Activated CD4-positive, alpha-beta memory T cell treated with anti-CD3 and anti-CD28 coated beads, Interleukin-2, amount 10 ng/mL, durations not matched to agents 7 days and 5 days (primary cell): ENCODE results near the gene DCLK2. TPM values are rescaled to one million over a fixed set of nuclear protein-coding genes. Genes with fewer than 3 reads are reported as not detected.

Experiments
- CTCF ChIA-PET: fragments of 350-600 bp; sonication (Branson Sonifier 250); formaldehyde crosslinking; loops from one replicate; lab custom pipeline; 2021; ENCODE audit warnings: antibody characterized with exemption, inconsistent platforms; lab: Charles Lee
- POLR2A ChIA-PET: fragments of 350-600 bp; sonication (Branson Sonifier 250); formaldehyde crosslinking; loops from one replicate; lab custom pipeline; 2021; ENCODE audit warnings: antibody characterized with exemption; lab: Charles Lee
- DNase-seq: peaks from one replicate; pipeline ENCODE4 v3.0.0-alpha.2; 2020
- H3K27ac Mint-ChIP-seq: one replicate; pipeline ENCODE4 v1.8.0; 2021; ENCODE audit warnings: mild to moderate bottlenecking, mixed read lengths
- H3K27me3 Mint-ChIP-seq: one replicate; pipeline ENCODE4 v1.8.0; 2021; ENCODE audit warnings: mixed read lengths
- H3K36me3 Mint-ChIP-seq: one replicate; pipeline ENCODE4 v1.8.0; 2021; ENCODE audit warnings: low read depth, mixed read lengths
- H3K4me1 Mint-ChIP-seq: one replicate; pipeline ENCODE4 v1.8.0; 2021; ENCODE audit warnings: mixed read lengths
- H3K4me3 Mint-ChIP-seq: one replicate; pipeline ENCODE4 v1.8.0; 2021; ENCODE audit warnings: mild to moderate bottlenecking, mixed read lengths
- H3K9me3 Mint-ChIP-seq: one replicate; pipeline ENCODE4 v1.8.0; 2021; ENCODE audit warnings: mixed read lengths
- total RNA-seq, 2 experiments: library from RNA; stranded (reverse); gene quantifications; one replicate each; pipeline ENCODE4 v1.2.3, GENCODE V29; 2021

The DCLK2 gene
- total RNA-seq, 2 experiments from 2014 or later = 0.05 to 0.08 TPM

DNA sequence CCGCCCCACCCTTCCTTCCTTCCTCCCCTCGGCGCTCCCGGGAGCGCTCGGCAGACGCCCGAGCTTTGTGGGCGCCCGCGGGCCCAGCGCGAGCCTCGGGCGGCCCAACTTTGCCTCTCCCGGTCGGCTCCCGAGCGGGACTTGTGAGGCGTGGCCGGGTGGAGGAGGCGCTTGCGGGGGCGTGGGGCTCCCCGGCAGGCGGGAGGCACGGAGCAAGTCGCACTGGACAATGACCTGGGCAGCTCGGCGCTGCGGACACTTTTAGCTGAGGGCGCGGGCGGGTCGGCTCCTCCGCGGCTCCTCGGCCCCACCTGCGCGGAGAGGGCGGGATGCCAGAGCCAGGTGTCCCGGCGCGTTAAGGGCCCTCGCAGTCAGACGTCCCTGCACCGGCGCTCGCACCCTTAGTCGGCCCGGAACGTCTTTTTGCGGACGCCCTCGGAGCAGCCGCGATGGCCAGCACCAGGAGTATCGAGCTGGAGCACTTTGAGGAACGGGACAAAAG, 385 bp downstream of the DCLK2 start:
- Mint-ChIP-seq H3K36me3 (no peaks in the 10 kb centered on the region), H3K4me1 (peaks cover 9% of the 10 kb centered on the region), H3K27ac (no peak overlapping the region), H3K27me3 (peaks cover 58% of the 10 kb centered on the region), H3K9me3 (peaks cover 1% of the 10 kb centered on the region), H3K4me3 (no peak overlapping the region)
- POLR2A ChIA-PET = no interaction called here
- DNase-seq = no peak
- CTCF ChIA-PET = no interaction called here

DNA sequence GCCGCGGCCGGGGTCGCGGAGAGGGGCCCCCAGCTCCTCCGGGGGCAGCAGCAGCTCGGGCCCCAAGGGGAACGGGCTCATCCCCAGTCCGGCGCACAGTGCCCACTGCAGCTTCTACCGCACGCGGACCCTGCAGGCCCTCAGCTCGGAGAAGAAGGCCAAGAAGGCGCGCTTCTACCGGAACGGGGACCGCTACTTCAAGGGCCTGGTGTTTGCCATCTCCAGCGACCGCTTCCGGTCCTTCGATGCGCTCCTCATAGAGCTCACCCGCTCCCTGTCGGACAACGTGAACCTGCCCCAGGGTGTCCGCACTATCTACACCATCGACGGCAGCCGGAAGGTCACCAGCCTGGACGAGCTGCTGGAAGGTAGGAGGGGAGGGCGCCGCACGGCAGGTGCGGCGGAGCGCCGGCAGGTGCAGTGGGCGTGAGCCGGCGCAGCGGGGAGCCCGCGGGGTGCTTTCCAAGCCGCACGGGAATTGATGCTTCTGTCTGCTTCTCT, 886 bp downstream of the DCLK2 start:
- Mint-ChIP-seq H3K4me1 (peaks cover 9% of the 10 kb centered on the region), H3K4me3 (peak overlapping the region; percentile 49), H3K27me3 (peaks cover 62% of the 10 kb centered on the region), H3K27ac (no peak overlapping the region), H3K9me3 (peaks cover 1% of the 10 kb centered on the region), H3K36me3 (no peaks in the 10 kb centered on the region)
- ChIA-PET POLR2A (no interaction called here), CTCF (no interaction called here)
- DNase-seq = peak; percentile 34

DNA sequence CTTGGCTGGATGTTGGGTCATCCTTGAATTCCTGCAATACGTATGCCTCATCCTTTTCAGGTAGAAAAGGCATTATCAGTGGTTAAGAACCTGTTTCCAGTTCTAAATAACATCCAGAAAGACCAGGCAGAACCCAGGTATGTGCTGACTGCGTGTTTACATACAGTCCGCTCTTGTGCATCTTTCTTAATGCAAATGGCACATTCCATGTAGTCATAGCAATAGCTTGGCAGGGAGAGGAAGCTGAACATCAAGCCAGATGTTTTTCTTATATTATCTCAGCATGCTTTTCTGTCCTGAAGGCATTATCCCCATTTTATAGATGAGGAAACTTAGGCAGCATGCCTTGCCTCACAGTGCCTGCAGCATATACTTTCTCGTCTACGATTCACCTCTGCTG, 2.1 kb downstream of the DCLK2 start:
- H3K27me3 Mint-ChIP-seq = peaks cover 59% of the 10 kb centered on the region
- no peak for DNase-seq
- ChIA-PET CTCF (no interaction called here), POLR2A (no interaction called here)
- peaks cover 1% of the 10 kb centered on the region for H3K9me3 Mint-ChIP-seq
- peaks cover 9% of the 10 kb centered on the region for H3K4me1 Mint-ChIP-seq
- H3K4me3 Mint-ChIP-seq = no peak overlapping the region
- no peaks in the 10 kb centered on the region for H3K36me3 Mint-ChIP-seq
- no peak overlapping the region for H3K27ac Mint-ChIP-seq

DNA sequence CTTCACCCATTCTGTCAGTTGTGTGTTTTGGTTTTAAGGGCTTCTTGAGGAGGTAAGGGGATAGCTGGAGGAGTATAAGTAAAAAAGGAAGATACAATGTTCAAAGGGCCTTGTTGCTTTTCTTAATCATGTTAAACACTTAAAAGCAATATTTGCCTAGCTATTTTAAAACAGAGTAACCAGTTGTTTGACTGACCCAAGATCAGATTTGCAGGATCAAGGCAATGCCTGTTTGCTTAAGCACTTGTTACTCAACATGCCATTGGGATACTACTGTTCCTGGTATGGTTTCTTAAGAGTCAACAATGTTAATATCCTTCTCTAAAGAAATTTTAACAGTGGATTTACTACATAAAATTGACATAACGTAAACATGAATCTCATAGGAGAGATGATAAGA, 2.6 kb downstream of the DCLK2 start:
- Mint-ChIP-seq H3K4me1 (peaks cover 9% of the 10 kb centered on the region), H3K27ac (no peak overlapping the region), H3K36me3 (no peaks in the 10 kb centered on the region), H3K4me3 (no peak overlapping the region), H3K27me3 (peaks cover 56% of the 10 kb centered on the region), H3K9me3 (peaks cover 1% of the 10 kb centered on the region)
- POLR2A ChIA-PET = no interaction called here
- CTCF ChIA-PET = no interaction called here
- DNase-seq = no peak

DNA sequence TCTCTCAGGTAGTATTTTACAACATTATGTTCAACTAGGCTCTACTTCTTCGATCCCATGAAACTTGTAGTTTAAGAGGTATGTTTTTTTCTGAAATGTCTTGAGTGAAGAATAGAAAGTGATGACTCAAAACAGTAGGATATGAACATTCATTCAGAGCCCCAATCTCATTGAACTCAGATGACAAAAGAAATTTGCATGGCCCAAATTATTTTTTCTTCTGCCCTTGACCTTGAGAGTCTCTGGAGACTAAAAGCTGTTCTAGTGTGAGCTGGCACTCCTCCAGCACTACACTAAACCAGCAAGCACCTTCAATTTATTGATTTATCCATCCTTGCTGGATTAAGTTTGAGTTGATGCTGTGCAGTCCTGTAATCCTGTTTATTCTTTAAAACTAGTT, 4.0 kb downstream of the DCLK2 start:
- peaks cover 45% of the 10 kb centered on the region for H3K27me3 Mint-ChIP-seq
- H3K36me3 Mint-ChIP-seq = no peaks in the 10 kb centered on the region
- H3K27ac Mint-ChIP-seq = no peak overlapping the region
- no peak overlapping the region for H3K4me3 Mint-ChIP-seq
- no peaks in the 10 kb centered on the region for H3K9me3 Mint-ChIP-seq
- DNase-seq = no peak
- peaks cover 9% of the 10 kb centered on the region for H3K4me1 Mint-ChIP-seq
- CTCF ChIA-PET = interaction anchor here (1.2 kb wide), 1 partner anchor 76 kb away, joined by 3 read pairs; no protein-coding TSS in a partner anchor
- POLR2A ChIA-PET = no interaction called here

DNA sequence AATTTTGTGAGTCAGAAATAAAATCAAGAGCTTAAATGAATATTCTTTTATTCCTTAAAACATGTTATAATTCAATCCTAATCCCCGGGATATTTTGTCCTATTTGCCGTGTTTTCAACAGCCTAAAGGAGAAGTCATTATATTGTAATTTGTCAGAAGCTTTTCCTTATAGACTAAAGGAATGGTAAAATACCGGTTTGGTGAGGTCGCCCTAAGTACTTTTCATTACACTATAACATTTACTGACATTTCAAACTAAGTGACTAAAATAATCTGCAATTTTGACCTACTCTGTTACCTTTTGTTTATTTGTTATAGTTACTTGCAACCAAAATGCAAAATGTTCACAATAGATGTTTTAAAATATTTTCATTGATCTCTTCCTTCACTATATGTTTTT, 8.8 kb downstream of the DCLK2 start:
- peaks cover 22% of the 10 kb centered on the region for H3K27me3 Mint-ChIP-seq
- ChIA-PET POLR2A (no interaction called here), CTCF (no interaction called here)
- H3K4me1 Mint-ChIP-seq = peaks cover 2% of the 10 kb centered on the region
- no peak overlapping the region for H3K4me3 Mint-ChIP-seq
- H3K36me3 Mint-ChIP-seq = no peaks in the 10 kb centered on the region
- H3K9me3 Mint-ChIP-seq = no peaks in the 10 kb centered on the region
- no peak overlapping the region for H3K27ac Mint-ChIP-seq
- DNase-seq = no peak

DNA sequence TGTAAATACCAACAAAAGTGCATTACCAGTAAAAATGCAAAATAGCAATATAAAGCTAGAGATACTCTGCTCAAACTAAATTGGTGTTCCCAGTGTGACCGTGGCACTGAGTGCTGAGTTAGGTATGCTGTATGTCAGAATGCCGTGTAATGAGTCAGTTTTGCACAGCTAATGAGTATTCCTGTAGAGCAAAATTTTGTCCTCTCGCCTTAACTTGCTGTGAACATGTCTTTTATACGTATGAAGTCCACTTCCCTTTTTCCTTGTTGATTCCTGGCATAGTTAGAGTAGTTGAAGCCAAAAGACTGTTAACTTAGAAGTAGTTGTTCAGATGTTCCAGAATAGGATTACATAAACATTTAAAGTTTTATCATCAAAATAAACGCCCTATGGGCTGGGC, 11.5 kb downstream of the DCLK2 start:
- no peaks in the 10 kb centered on the region for H3K4me1 Mint-ChIP-seq
- no peaks in the 10 kb centered on the region for H3K9me3 Mint-ChIP-seq
- no peaks in the 10 kb centered on the region for H3K36me3 Mint-ChIP-seq
- ChIA-PET CTCF (no interaction called here), POLR2A (no interaction called here)
- H3K4me3 Mint-ChIP-seq = no peak overlapping the region
- peaks cover 8% of the 10 kb centered on the region for H3K27me3 Mint-ChIP-seq
- H3K27ac Mint-ChIP-seq = no peak overlapping the region
- DNase-seq = no peak

DNA sequence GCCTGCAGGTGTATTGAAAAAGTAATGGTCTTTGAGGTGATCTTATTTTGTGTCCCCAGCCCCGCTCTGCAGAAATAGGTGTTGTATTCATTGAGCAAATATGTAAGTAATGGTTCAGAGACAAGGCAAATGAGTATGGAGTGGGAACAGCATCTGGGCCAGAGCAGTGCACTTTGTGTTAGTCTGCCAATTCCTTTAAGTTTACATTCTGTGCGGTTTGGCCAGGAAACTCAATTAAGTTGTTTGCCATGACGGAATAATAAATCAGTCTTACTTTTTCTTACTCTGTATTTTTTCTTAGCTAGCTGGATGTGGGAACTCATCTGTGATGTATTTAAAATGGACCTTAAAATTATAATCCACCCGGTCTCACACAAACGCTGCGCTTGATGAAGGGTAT, 12.6 kb downstream of the DCLK2 start:
- H3K27ac Mint-ChIP-seq = no peak overlapping the region
- H3K4me3 Mint-ChIP-seq = no peak overlapping the region
- H3K27me3 Mint-ChIP-seq = peaks cover 5% of the 10 kb centered on the region
- no peaks in the 10 kb centered on the region for H3K36me3 Mint-ChIP-seq
- no peaks in the 10 kb centered on the region for H3K4me1 Mint-ChIP-seq
- no peak for DNase-seq
- ChIA-PET POLR2A (no interaction called here), CTCF (no interaction called here)
- H3K9me3 Mint-ChIP-seq = no peaks in the 10 kb centered on the region

DNA sequence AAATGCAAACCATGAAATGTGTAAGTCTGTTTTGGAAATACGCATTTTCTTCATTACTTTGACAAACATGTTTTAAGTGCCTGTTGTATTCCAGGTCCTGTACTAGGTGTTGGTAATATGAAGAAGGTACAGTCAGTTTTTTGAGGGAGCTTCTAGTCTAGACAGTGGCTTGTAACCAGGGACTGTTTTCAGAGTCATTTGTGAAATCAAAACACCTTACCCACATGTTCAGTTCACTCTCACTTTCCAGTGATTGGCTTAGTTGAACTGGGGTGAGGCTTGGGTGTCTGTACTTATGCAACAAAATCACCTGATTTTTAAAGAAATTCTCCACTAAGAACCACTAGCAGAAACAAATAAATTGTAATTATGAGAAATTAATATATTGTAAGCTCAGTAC, 16.4 kb downstream of the DCLK2 start:
- H3K27me3 Mint-ChIP-seq = peaks cover 2% of the 10 kb centered on the region
- ChIA-PET POLR2A (no interaction called here), CTCF (no interaction called here)
- no peaks in the 10 kb centered on the region for H3K4me1 Mint-ChIP-seq
- H3K4me3 Mint-ChIP-seq = no peak overlapping the region
- H3K36me3 Mint-ChIP-seq = no peaks in the 10 kb centered on the region
- no peak for DNase-seq
- H3K27ac Mint-ChIP-seq = no peak overlapping the region
- H3K9me3 Mint-ChIP-seq = no peaks in the 10 kb centered on the region

DNA sequence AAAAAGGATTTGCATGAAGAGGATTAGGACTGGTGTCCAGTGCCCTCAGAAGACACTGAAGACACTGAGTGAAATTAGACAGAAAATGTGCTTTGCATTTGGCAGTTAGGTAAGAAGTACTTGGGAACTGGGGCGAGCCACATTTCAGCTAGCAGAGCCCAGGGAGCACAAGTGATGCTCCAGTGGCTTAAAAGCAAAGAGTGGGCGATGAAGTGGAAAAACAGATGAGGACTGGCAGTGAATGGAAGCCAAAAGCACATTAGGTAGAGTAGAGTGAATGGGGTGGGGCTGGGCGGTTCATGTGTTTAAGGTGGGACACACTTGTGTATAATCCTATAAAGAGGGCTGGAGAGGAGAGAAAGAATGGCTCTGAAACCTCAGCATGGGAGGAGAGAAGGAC, 18.4 kb downstream of the DCLK2 start:
- Mint-ChIP-seq H3K36me3 (no peaks in the 10 kb centered on the region), H3K27ac (no peak overlapping the region), H3K9me3 (no peaks in the 10 kb centered on the region), H3K4me3 (no peak overlapping the region), H3K4me1 (no peaks in the 10 kb centered on the region), H3K27me3 (no peaks in the 10 kb centered on the region)
- ChIA-PET POLR2A (no interaction called here), CTCF (no interaction called here)
- no peak for DNase-seq

DNA sequence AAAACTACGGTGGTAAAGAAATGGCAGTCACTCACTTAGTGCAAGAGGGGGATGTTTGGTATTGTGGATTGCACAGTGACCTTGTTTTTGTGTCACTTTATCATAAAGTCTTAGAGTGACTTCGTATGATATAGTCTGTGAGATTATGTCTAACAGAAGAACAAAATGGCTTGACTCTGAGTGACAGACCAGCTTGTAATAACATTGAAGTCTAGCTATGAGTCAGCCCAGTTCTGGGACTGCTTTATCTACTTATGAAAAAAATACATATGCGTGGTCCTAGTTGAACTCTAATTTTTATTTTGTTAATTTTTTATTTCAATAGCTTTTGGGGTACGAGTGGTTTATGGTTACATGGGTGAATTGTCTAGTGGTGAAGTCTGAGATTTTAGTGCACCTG, 20.0 kb downstream of the DCLK2 start:
- H3K9me3 Mint-ChIP-seq = no peaks in the 10 kb centered on the region
- no peak overlapping the region for H3K27ac Mint-ChIP-seq
- H3K4me3 Mint-ChIP-seq = no peak overlapping the region
- CTCF ChIA-PET = interaction anchor here (0.7 kb wide), 1 partner anchor 34 kb away, joined by 3 read pairs; no protein-coding TSS in a partner anchor
- H3K36me3 Mint-ChIP-seq = no peaks in the 10 kb centered on the region
- POLR2A ChIA-PET = no interaction called here
- peaks cover 5% of the 10 kb centered on the region for H3K27me3 Mint-ChIP-seq
- no peaks in the 10 kb centered on the region for H3K4me1 Mint-ChIP-seq
- no peak for DNase-seq

DNA sequence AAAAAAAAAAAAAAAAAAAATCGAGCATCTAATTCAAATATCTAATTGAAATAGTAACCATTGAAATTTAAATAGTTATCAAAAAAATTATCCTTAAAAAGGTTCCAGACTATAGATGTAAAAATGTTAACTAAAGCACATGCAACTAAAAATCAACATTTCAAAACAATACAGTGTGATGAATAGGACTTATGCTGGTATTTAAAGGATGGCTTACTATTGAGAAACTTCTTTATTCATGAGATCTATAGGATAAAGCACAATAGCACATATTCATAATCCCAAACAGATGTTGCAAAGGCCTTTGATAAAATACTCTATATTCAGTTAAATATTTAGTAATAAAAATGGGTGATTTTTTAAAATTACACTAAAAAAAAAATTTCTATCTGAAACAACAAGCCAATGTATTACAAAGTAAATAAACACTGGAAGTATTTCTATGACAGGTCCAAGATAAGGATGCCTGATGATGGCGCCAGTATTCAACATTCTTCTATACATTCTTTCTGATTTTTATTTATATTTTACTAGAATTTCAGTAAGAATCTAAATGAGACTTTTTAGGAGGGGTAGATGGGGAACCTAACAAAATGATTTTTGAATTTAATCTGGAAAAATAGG, 26.3 kb downstream of the DCLK2 start:
- Mint-ChIP-seq H3K36me3 (no peaks in the 10 kb centered on the region), H3K9me3 (no peaks in the 10 kb centered on the region), H3K27me3 (peaks cover 11% of the 10 kb centered on the region), H3K4me1 (no peaks in the 10 kb centered on the region), H3K4me3 (no peak overlapping the region), H3K27ac (no peak overlapping the region)
- no peak for DNase-seq
- POLR2A ChIA-PET = no interaction called here
- CTCF ChIA-PET = no interaction called here

DNA sequence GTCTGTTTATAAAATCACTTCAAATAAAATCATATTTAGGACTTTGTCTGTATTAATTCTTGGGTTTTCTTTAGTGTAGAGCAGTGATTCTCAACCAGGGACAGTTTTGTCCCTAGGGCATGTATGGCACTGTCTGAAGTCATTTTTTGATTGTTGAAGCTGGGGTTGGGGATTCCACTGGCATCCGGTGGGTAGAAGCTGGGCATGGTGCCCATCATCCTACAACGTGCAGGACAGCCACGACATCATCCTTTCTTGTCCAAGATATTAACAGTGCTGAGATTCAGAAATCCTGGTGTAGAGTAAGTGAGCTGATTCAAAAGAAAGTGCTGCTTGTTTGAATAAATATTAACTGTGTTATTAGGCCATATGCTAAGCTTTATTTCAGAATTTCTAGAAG, 28.6 kb downstream of the DCLK2 start:
- ChIA-PET CTCF (no interaction called here), POLR2A (no interaction called here)
- peaks cover 19% of the 10 kb centered on the region for H3K27me3 Mint-ChIP-seq
- H3K27ac Mint-ChIP-seq = no peak overlapping the region
- H3K36me3 Mint-ChIP-seq = no peaks in the 10 kb centered on the region
- no peaks in the 10 kb centered on the region for H3K4me1 Mint-ChIP-seq
- no peak overlapping the region for H3K4me3 Mint-ChIP-seq
- no peaks in the 10 kb centered on the region for H3K9me3 Mint-ChIP-seq
- DNase-seq = no peak

DNA sequence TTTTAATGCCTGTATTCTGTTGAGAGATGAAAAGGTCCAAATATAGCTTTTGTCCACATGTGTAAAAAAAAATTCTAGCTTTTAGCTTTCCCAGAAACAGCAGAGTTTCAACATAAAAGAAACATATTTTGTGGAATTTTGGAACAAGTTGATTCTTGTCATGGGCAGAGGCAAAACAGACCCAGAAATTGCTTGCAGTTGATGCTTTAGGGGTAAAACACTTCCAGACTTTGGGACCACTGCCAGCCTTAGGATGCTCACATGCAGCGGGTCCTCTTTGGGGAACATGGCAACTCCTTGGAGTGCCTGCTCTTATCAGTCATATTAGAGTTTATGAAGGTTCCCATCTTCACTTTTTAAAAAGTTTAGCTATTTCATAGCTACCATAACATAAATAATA, 30.4 kb downstream of the DCLK2 start:
- CTCF ChIA-PET = no interaction called here
- H3K4me1 Mint-ChIP-seq = peaks cover 3% of the 10 kb centered on the region

More for the DNA sequence above, 30.4 kb downstream of the DCLK2 start:
- DNase-seq = no peak
- H3K27ac Mint-ChIP-seq = no peak overlapping the region
- POLR2A ChIA-PET = no interaction called here
- H3K36me3 Mint-ChIP-seq = peaks cover 4% of the 10 kb centered on the region
- peaks cover 22% of the 10 kb centered on the region for H3K27me3 Mint-ChIP-seq
- no peak overlapping the region for H3K4me3 Mint-ChIP-seq
- H3K9me3 Mint-ChIP-seq = no peaks in the 10 kb centered on the region
